Calu3 (cell line): ENCODE data around the gene BEST2. TPM values are rescaled to one million over a fixed set of nuclear protein-coding genes. Genes with fewer than 3 reads are reported as not detected.

Experiments
- BruUV-seq: library from RNA; stranded (reverse); fragments of 400-500 nt; replicated peaks from 2 replicates; lab custom pipeline; 2021; lab: Mats Ljungman, UMichigan
- CTCF ChIA-PET: fragments of 300-600 bp; sonication (Branson Sonifier 250); formaldehyde crosslinking; loops from one replicate; lab custom pipeline; 2022; ENCODE audit warnings: antibody characterized with exemption; lab: Charles Lee
- DNase-seq: peaks from one replicate; pipeline ENCODE4 v3.0.0; 2022
- H3K27ac Mint-ChIP-seq: one replicate; pipeline ENCODE4 v1.8.0; 2022; ENCODE audit warnings: mixed read lengths; ENCODE audit not compliant: unreplicated experiment
- H3K27me3 Mint-ChIP-seq: one replicate; pipeline ENCODE4 v1.8.0; 2022; ENCODE audit warnings: mixed read lengths; ENCODE audit not compliant: unreplicated experiment
- H3K36me3 Mint-ChIP-seq: one replicate; pipeline ENCODE4 v1.8.0; 2022; ENCODE audit warnings: mild to moderate bottlenecking, moderate library complexity, mixed read lengths; ENCODE audit not compliant: insufficient read depth, unreplicated experiment
- H3K4me1 Mint-ChIP-seq: one replicate; pipeline ENCODE4 v1.8.0; 2022; ENCODE audit warnings: mild to moderate bottlenecking, low read depth, mixed read lengths; ENCODE audit not compliant: unreplicated experiment
- H3K4me3 Mint-ChIP-seq: one replicate; pipeline ENCODE4 v1.8.0; 2022; ENCODE audit warnings: mild to moderate bottlenecking, low read depth, moderate library complexity, mixed read lengths; ENCODE audit not compliant: unreplicated experiment
- H3K9me3 Mint-ChIP-seq: one replicate; pipeline ENCODE4 v1.8.0; 2022; ENCODE audit warnings: low read depth, mixed read lengths; ENCODE audit not compliant: unreplicated experiment
- CTCF ChIP-seq: fragments of 200-600 bp; IDR thresholded peaks from one replicate; pipeline ENCODE4 v1.8.0; 2022; ENCODE audit warnings: antibody characterized with exemption; ENCODE audit not compliant: unreplicated experiment
- intact Hi-C: fragments of 100-400 bp; cut with micrococcal nuclease; formaldehyde crosslinking; loops from one replicate; pipeline ENCODE4 v1.10.0; 2022; ENCODE audit not compliant: unreplicated experiment
- microRNA-seq: library from miRNA; unstranded; fragments of <30 nt; microRNA quantifications from one replicate; pipeline ENCODE4 v1.2.0, GENCODE V29; 2022
- total RNA-seq: library from RNA; stranded (reverse); gene quantifications from 2 replicates; pipeline ENCODE4 v1.2.3, GENCODE V29; 2022

BEST2 gene
- total RNA-seq, 1 experiment from 2014 or later: not detected

DNA sequence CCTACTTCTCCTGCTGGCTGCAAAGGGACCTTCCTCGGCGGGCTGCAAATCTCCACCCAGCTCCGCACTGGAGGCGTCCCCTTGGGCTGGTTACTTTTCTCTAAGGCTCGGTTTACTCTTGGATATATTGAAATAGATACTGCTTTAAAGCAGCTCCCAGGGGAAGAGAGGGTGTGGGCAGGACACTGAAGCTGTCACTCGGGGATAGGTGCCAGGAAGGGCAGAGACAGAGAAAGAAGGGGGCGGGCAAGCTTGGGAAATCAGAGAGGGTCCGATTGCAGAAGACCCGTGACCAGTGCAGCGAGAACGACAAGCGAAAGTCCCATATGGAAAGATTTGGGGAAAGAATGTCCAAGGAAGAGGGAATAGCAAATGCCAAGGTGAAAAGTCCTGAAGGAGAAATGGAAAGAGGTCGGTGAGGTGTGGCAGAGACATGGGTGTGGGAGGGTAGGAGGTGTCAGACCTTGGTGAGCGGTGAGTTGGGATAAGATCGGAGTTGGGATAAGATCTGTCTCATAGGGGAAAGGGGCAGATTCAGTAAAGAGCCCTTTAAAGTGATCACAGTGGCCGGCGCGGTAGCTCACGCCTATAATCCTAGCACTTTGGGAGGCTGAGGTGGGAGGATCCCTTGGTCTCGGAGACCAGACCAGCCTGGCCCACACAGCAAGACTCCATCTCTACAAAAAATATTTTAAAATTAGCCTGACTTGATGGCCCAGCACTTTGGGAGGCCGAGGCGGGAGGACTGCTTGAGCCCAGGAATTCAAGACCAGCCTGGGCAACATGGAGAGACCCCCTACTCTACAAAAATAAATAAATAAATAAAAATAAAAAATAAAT lies 50.9 kb downstream of the BEST2 start:
- intact Hi-C loops: no loop called here
- peak overlapping the region; percentile 59 for H3K4me3 Mint-ChIP-seq
- BruUV-seq: no TSS peak
- no peak overlapping the region for H3K27ac Mint-ChIP-seq
- CTCF ChIA-PET: interaction anchor here (1.2 kb wide), 1 partner anchor 42 kb away, joined by 3 read pairs; no protein-coding TSS in a partner anchor
- H3K9me3 Mint-ChIP-seq: no peaks in the 10 kb centered on the region
- peaks cover 16% of the 10 kb centered on the region for H3K4me1 Mint-ChIP-seq
- H3K36me3 Mint-ChIP-seq: peaks cover 51% of the 10 kb centered on the region
- TF ChIP-seq CTCF: no peak
- DNase-seq: no peak
- H3K27me3 Mint-ChIP-seq: no peaks in the 10 kb centered on the region

DNA sequence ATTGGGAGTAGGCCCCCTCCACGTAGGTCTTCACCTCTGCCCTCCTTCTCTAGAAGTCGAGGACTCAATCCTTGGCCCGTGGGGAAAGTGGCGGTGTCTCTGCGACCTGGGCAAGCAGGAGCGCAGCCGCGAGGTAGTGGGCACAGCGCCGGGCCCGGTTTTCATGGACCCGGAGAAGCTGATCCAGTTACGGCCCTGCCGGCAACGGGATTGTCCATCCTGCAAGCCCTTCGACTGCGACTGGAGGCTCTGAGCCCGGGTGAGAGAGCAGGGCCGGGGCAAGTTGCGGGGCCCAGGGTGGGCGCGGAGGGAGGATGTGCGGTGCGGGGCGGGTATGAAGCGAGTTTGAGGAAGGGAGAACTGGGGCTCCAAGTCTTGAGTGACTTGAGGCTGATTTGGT lies 52.5 kb downstream of the BEST2 start:
- DNase-seq: no peak
- Mint-ChIP-seq H3K27me3 (no peaks in the 10 kb centered on the region), H3K4me1 (peaks cover 16% of the 10 kb centered on the region), H3K36me3 (peaks cover 39% of the 10 kb centered on the region), H3K27ac (no peak overlapping the region), H3K4me3 (no peak overlapping the region), H3K9me3 (no peaks in the 10 kb centered on the region)
- intact Hi-C loops: no loop called here
- CTCF ChIA-PET: no interaction called here
- no TSS peak for BruUV-seq
- TF ChIP-seq CTCF: no peak

- CTCF ChIA-PET: no interaction called here
- intact Hi-C loops: no loop called here
- peaks cover 24% of the 10 kb centered on the region for H3K36me3 Mint-ChIP-seq
- DNase-seq: peak; percentile 85
- TF ChIP-seq CTCF: no peak
- peak within 1 kb of the TSS; percentile 58 for H3K27ac Mint-ChIP-seq
- no peaks in the 10 kb centered on the region for H3K9me3 Mint-ChIP-seq
- H3K4me3 Mint-ChIP-seq: peak within 1 kb of the TSS; percentile 95
- no peaks in the 10 kb centered on the region for H3K27me3 Mint-ChIP-seq
- BruUV-seq: no TSS peak
- H3K4me1 Mint-ChIP-seq: peaks cover 16% of the 10 kb centered on the region
Measured at GRCh38 chr19:12806242-12807081, 54.9 kb downstream of the BEST2 start, which contains the start of gene RNASEH2A. TSS of gene RNASEH2A (plus strand) at chr19:12806584. CDS start at chr19:12806674, 90 bp downstream.

Small RNAs within 50 kb of the gene (microRNA-seq; reads per million reads assigned to microRNA genes)
- not detected for gene MIR5684

Other genes with a start within 250 kb of the BEST2 start
- gene ZNF564, start 200.3 kb upstream of the BEST2 start, total RNA-seq: 6.6 and 8.7 TPM in 2 replicates
- 5.4 and 6.3 TPM in 2 replicates for gene ZNF490, start 141.0 kb upstream of the BEST2 start, total RNA-seq
- 15.8 and 16.2 TPM in 2 replicates for gene ZNF791, start 140.9 kb upstream of the BEST2 start, total RNA-seq
- 76.9 and 84.4 TPM in 2 replicates for gene MAN2B1, start 85.0 kb upstream of the BEST2 start, total RNA-seq
- 10.1 and 10.8 TPM in 2 replicates for gene WDR83, start 85.0 kb upstream of the BEST2 start, total RNA-seq
- 57.6 and 69.1 TPM in 2 replicates for gene DHPS, start 69.9 kb upstream of the BEST2 start, total RNA-seq
- gene GNG14, start 63.8 kb upstream of the BEST2 start, total RNA-seq: not detected in 2 replicates
- gene FBXW9, start 55.2 kb upstream of the BEST2 start, total RNA-seq: 6.7 and 7.1 TPM in 2 replicates
- gene TNPO2, start 27.9 kb upstream of the BEST2 start, total RNA-seq: 67.0 and 87.6 TPM in 2 replicates
- 124 and 128 TPM in 2 replicates for gene TRIR, start 17.1 kb upstream of the BEST2 start, total RNA-seq
- 52.2 and 53.8 TPM in 2 replicates for gene GET3, start 14.3 kb upstream of the BEST2 start, total RNA-seq
- gene HOOK2, start 23.8 kb downstream of the BEST2 start, total RNA-seq: 69.0 and 70.7 TPM in 2 replicates
- gene JUNB, start 39.7 kb downstream of the BEST2 start, total RNA-seq: 113 and 116 TPM in 2 replicates
- 121 and 135 TPM in 2 replicates for gene PRDX2, start 50.0 kb downstream of the BEST2 start, total RNA-seq
- 14.0 and 16.1 TPM in 2 replicates for gene THSD8, start 50.3 kb downstream of the BEST2 start, total RNA-seq
- gene RNASEH2A, start 54.8 kb downstream of the BEST2 start, total RNA-seq: 30.6 and 41.6 TPM in 2 replicates
- not detected in 2 replicates for gene RTBDN, start 82.8 kb downstream of the BEST2 start, total RNA-seq
- gene MAST1, start 86.7 kb downstream of the BEST2 start, total RNA-seq: 1.3 and 2.6 TPM in 2 replicates
- 32.7 and 38.4 TPM in 2 replicates for gene DNASE2, start 129.7 kb downstream of the BEST2 start, total RNA-seq
- gene KLF1, start 135.4 kb downstream of the BEST2 start, total RNA-seq: not detected in 2 replicates
- gene GCDH, start 139.4 kb downstream of the BEST2 start, total RNA-seq: 23.6 and 26.8 TPM in 2 replicates
- 1.1 TPM in 1 of 2 replicates, not detected in the other for gene SYCE2, start 167.5 kb downstream of the BEST2 start, total RNA-seq
- gene FARSA, start 181.9 kb downstream of the BEST2 start, total RNA-seq: 72.8 and 75.5 TPM in 2 replicates
- gene CALR, start 186.8 kb downstream of the BEST2 start, total RNA-seq: 680 and 718 TPM in 2 replicates
- gene RAD23A, start 194.1 kb downstream of the BEST2 start, total RNA-seq: 101 and 110 TPM in 2 replicates
- gene GADD45GIP1, start 205.4 kb downstream of the BEST2 start, total RNA-seq: 20.0 and 21.6 TPM in 2 replicates
- 0.21 and 0.47 TPM in 2 replicates for gene DAND5, start 217.8 kb downstream of the BEST2 start, total RNA-seq
- 16.4 and 21.9 TPM in 2 replicates for gene NFIX, start 243.7 kb downstream of the BEST2 start, total RNA-seq